MM.1S (cell line): ENCODE measurements around the gene KRTAP17-1.
"Not testable (repeated sequence)": the region's sequence is repeated elsewhere in the genome, so short reads cannot be mapped to it uniquely, and the experiment has no call there.

Experiments
- DNase-seq: peaks from one replicate; pipeline ENCODE4 v3.0.0-alpha.2; 2015
- H2AFZ ChIP-seq: fragments of 300-600 bp; sonication (generic); 2 replicates; pipeline ENCODE4 v1.6.0; 2016; ENCODE audit warnings: antibody characterized with exemption, low read length
- H3F3A ChIP-seq: fragments of 300-600 bp; sonication (generic); 2 replicates; pipeline ENCODE4 v1.6.1; 2016; ENCODE audit warnings: mild to moderate bottlenecking, antibody characterized with exemption, low read length, moderate library complexity, mixed read lengths; ENCODE audit not compliant: insufficient read depth
- H3K27ac ChIP-seq: fragments of 300-600 bp; sonication (generic); 2 replicates; pipeline ENCODE4 v1.5.1; 2016; ENCODE audit warnings: mild to moderate bottlenecking, low read length
- H3K27me3 ChIP-seq: fragments of 300-600 bp; sonication (generic); replicated peaks from 2 replicates; pipeline ENCODE4 v1.6.0; 2016; ENCODE audit warnings: low read length; ENCODE audit not compliant: insufficient read depth
- H3K36me3 ChIP-seq: fragments of 300-600 bp; sonication (generic); replicated peaks from 2 replicates; pipeline ENCODE4 v1.6.1; 2016; ENCODE audit warnings: mild to moderate bottlenecking, low read length, mixed read lengths; ENCODE audit not compliant: insufficient read depth
- H3K4me1 ChIP-seq: fragments of 300-600 bp; sonication (generic); 2 replicates; pipeline ENCODE4 v1.6.1; 2016; ENCODE audit warnings: low read length, mixed read lengths
- H3K4me2 ChIP-seq: fragments of 300-600 bp; sonication (generic); 2 replicates; pipeline ENCODE4 v1.6.0; 2016; ENCODE audit warnings: low read depth, low read length
- H3K4me3 ChIP-seq: fragments of 300-600 bp; sonication (generic); 2 replicates; pipeline ENCODE4 v1.5.1; 2016; ENCODE audit warnings: low read length, mixed read lengths
- H3K79me2 ChIP-seq: fragments of 300-600 bp; sonication (generic); 2 replicates; pipeline ENCODE4 v1.6.1; 2016; ENCODE audit warnings: mixed run types, low read length, mixed read lengths
- H3K9ac ChIP-seq: fragments of 300-600 bp; sonication (generic); 2 replicates; pipeline ENCODE4 v1.6.1; 2016; ENCODE audit warnings: low read length, mixed read lengths
- H3K9me2 ChIP-seq: fragments of 300-600 bp; sonication (generic); replicated peaks from 2 replicates; pipeline ENCODE4 v1.6.1; 2016; ENCODE audit warnings: mild to moderate bottlenecking, low read length, mixed read lengths; ENCODE audit not compliant: insufficient read depth
- H3K9me3 ChIP-seq: fragments of 300-600 bp; sonication (generic); replicated peaks from 2 replicates; pipeline ENCODE4 v1.6.1; 2016; ENCODE audit warnings: mild to moderate bottlenecking, low read length, mixed read lengths; ENCODE audit not compliant: insufficient read depth
- H4K20me1 ChIP-seq: fragments of 300-600 bp; sonication (generic); 2 replicates; pipeline ENCODE4 v1.6.1; 2016; ENCODE audit warnings: mild to moderate bottlenecking, low read length, moderate library complexity, mixed read lengths; ENCODE audit not compliant: insufficient read depth
- EZH2 ChIP-seq: fragments of 300-600 bp; sonication (generic); optimal IDR thresholded peaks from 2 replicates; pipeline ENCODE3; 2017; ENCODE audit warnings: low read depth, mild to moderate bottlenecking, antibody characterized with exemption, low read length, mixed read lengths
- EZH2phosphoT487 ChIP-seq: fragments of 300-600 bp; sonication (generic); IDR thresholded peaks from 2 replicates; pipeline ENCODE4 v1.6.1; 2018; ENCODE audit warnings: antibody characterized with exemption, low read length
- TF ChIP-seq, protein P1 (sequence below): fragments of 300-600 bp; sonication (generic); IDR thresholded peaks from 2 replicates; pipeline ENCODE4 v1.5.1; 2016; ENCODE audit warnings: antibody characterized with exemption, low read length, mixed read lengths

The KRTAP17-1 gene

DNA sequence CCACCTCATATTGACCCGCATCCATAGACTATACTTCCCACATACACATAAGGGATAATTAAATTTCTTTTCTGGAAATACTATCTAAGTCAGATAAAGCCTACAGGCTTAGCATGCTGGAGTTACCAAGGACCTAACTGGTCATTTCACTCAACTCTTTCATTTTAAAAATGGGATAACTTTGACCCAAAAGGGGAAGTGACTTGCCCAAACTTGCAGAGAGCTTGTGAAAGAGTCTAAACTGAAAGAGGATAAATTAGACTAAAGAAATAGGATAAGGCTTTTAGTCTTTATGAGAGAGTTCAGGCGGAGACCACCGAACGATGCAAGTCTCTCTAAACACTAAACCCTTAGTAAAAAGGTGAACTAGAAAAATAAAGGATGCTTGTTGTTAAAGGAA is 39.0 kb upstream of the KRTAP17-1 start:
- no peaks in the 10 kb centered on the region; the same call in 1 of the 2 replicates for H3K27me3 ChIP-seq
- no peak overlapping the region for H2AFZ ChIP-seq
- no peaks in the 10 kb centered on the region for H3K9me2 ChIP-seq
- no peak overlapping the region for H3K9ac ChIP-seq
- TF ChIP-seq EZH2, result no peak
- no peak for TF ChIP-seq EZH2phosphoT487
- TF ChIP-seq, protein P1, sequence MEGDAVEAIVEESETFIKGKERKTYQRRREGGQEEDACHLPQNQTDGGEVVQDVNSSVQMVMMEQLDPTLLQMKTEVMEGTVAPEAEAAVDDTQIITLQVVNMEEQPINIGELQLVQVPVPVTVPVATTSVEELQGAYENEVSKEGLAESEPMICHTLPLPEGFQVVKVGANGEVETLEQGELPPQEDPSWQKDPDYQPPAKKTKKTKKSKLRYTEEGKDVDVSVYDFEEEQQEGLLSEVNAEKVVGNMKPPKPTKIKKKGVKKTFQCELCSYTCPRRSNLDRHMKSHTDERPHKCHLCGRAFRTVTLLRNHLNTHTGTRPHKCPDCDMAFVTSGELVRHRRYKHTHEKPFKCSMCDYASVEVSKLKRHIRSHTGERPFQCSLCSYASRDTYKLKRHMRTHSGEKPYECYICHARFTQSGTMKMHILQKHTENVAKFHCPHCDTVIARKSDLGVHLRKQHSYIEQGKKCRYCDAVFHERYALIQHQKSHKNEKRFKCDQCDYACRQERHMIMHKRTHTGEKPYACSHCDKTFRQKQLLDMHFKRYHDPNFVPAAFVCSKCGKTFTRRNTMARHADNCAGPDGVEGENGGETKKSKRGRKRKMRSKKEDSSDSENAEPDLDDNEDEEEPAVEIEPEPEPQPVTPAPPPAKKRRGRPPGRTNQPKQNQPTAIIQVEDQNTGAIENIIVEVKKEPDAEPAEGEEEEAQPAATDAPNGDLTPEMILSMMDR, result no peak
- DNase-seq, result no peak
- no peak overlapping the region for H3K4me2 ChIP-seq
- no peaks in the 10 kb centered on the region for H3K36me3 ChIP-seq
- H3K9me3 ChIP-seq, result no peaks in the 10 kb centered on the region
- H3K4me1 ChIP-seq, result no peaks in the 10 kb centered on the region
- H3K79me2 ChIP-seq, result no peaks in the 10 kb centered on the region
- no peaks in the 10 kb centered on the region for H4K20me1 ChIP-seq
- no peaks in the 10 kb centered on the region for H3F3A ChIP-seq
- H3K27ac ChIP-seq, result no peak overlapping the region
- no peak overlapping the region for H3K4me3 ChIP-seq

DNA sequence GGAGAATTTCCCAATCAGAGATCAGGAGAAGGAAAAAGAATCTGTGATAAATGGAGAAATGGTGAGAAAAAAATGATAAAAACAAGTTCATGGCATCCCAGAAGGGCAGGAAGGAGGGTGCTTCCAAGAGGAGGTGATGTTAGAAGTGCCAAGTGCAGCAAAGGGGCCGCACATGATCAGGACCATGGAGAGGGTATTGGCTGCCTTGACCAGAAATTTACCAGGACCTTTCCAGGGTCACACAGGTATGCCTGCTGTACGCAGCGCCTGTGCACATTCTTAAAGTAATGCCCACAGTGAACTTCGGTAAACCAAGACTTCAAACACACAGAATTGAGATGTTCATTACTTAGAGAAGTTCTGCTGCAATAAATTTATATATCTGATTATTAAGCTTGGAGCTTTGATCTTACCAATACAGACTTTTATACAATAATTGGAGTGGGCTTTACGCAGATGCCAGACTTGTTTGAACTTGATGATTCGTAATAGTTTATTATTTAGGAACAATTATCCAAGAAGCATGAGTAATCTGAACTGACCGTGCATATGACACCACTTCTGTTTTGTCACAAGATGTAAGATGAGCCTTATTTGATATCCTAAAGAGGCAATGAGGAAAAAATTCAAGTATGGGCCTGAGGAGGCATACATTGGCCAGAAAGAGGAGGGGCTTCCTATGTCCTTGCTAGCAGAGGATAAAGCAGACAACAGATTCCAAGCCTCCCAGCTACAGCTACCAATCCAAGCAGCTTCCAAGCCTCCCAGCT is 37.3 kb upstream of the KRTAP17-1 start:
- no peak overlapping the region for H2AFZ ChIP-seq
- no peak overlapping the region for H3K4me3 ChIP-seq
- no peak for DNase-seq
- H3K4me2 ChIP-seq, result no peak overlapping the region
- H3K79me2 ChIP-seq, result no peaks in the 10 kb centered on the region
- H3K4me1 ChIP-seq, result no peaks in the 10 kb centered on the region
- TF ChIP-seq, protein P1, result no peak
- TF ChIP-seq EZH2phosphoT487, result no peak
- TF ChIP-seq EZH2, result no peak
- no peaks in the 10 kb centered on the region for H3K36me3 ChIP-seq
- no peak overlapping the region for H3K27ac ChIP-seq
- H3F3A ChIP-seq, result no peaks in the 10 kb centered on the region
- no peaks in the 10 kb centered on the region for H3K9me2 ChIP-seq
- no peaks in the 10 kb centered on the region; the same call in 1 of the 2 replicates for H3K27me3 ChIP-seq
- no peaks in the 10 kb centered on the region for H3K9me3 ChIP-seq
- H4K20me1 ChIP-seq, result no peaks in the 10 kb centered on the region
- no peak overlapping the region for H3K9ac ChIP-seq

DNA sequence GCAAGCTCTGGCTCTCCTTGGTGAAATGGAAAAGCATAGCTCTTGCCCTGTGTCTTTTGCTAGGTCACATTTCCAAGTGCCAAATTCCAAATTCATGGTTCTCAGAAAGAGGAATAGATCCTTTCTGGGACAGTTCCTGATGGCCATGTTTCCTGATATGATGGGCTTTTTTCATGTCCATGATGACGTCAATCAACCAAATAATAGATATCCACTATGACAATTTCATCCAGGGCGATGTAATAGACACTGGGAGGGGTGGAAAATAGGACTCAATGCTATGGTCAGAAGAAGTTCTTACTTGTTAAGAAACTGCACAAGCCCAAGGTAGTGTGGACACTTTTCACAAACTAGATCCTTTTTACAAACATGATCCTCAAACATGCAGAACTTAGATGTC is 35.7 kb upstream of the KRTAP17-1 start:
- no peaks in the 10 kb centered on the region; the same call in 1 of the 2 replicates for H3K27me3 ChIP-seq
- H3K9me2 ChIP-seq, result no peaks in the 10 kb centered on the region
- no peak overlapping the region for H3K27ac ChIP-seq
- TF ChIP-seq EZH2, result no peak
- no peak for TF ChIP-seq EZH2phosphoT487
- TF ChIP-seq, protein P1, result no peak
- no peak overlapping the region for H3K4me3 ChIP-seq
- H2AFZ ChIP-seq, result no peak overlapping the region
- no peaks in the 10 kb centered on the region for H3K9me3 ChIP-seq
- no peaks in the 10 kb centered on the region for H3K79me2 ChIP-seq
- H3K4me2 ChIP-seq, result no peak overlapping the region
- no peaks in the 10 kb centered on the region for H3K4me1 ChIP-seq
- no peaks in the 10 kb centered on the region for H3F3A ChIP-seq
- DNase-seq, result no peak
- no peaks in the 10 kb centered on the region for H4K20me1 ChIP-seq
- H3K9ac ChIP-seq, result no peak overlapping the region
- H3K36me3 ChIP-seq, result no peaks in the 10 kb centered on the region

DNA sequence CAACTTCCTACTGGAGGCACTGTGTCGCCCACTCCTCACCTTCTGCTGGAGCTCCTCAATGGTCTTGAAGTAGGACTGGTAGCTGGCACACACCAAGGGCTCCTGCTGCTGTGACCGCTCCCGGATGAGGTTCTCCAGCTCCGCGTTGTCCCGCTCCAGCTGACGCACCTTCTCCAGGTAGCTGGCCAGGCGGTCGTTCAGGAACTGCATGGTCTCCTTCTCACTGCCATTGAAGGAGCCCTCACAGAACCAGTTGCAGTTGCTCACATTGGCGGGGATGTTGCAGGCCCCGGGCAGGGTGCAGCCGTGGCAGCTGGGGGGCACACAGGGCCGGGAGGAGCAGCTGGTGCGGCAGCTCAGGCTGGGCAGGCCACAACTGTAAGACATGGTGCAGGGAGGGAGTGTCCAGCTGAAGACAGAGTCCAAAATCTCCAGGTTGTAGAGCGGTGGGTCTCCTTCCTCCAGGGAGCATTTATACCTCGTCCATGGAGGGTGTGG is 34.9 kb upstream of the KRTAP17-1 start, which contains the start of gene KRT33A:
TSS of gene KRT33A (minus strand) at position 448 of the 498 bp plus-strand sequence. CDS start at position 387, 61 bp downstream.
- H3K9ac ChIP-seq, result not testable (repeated sequence)

More for the DNA sequence above, 34.9 kb upstream of the KRTAP17-1 start, which contains the start of gene KRT33A:
- not testable (repeated sequence) for H3K4me3 ChIP-seq, H3K36me3 ChIP-seq, H4K20me1 ChIP-seq, H3K27me3 ChIP-seq, H3K9me3 ChIP-seq, H3F3A ChIP-seq, H3K79me2 ChIP-seq, H2AFZ ChIP-seq, H3K4me2 ChIP-seq, H3K4me1 ChIP-seq, DNase-seq, H3K9me2 ChIP-seq, H3K27ac ChIP-seq
